Activated T-cell treated with anti-CD3 and anti-CD28 coated beads for 48 hours (primary cell): ENCODE measurements around the gene PLEKHO2.
A peak's percentile ranks its signal among the peaks of the same experiment; 100 is the strongest.

ENCODE experiments used
- DNase-seq: peaks from one replicate; pipeline ENCODE4 v3.0.0-alpha.2; 2020; ENCODE audit warnings: low read depth

Gene PLEKHO2

GRCh38 chr15:64857421-64857820 lies 15.7 kb downstream of the PLEKHO2 start:
- DNase-seq = no peak

- DNase-seq = no peak
Observed at GRCh38 chr15:64858021-64858575, 16.4 kb downstream of the PLEKHO2 start.

DNA sequence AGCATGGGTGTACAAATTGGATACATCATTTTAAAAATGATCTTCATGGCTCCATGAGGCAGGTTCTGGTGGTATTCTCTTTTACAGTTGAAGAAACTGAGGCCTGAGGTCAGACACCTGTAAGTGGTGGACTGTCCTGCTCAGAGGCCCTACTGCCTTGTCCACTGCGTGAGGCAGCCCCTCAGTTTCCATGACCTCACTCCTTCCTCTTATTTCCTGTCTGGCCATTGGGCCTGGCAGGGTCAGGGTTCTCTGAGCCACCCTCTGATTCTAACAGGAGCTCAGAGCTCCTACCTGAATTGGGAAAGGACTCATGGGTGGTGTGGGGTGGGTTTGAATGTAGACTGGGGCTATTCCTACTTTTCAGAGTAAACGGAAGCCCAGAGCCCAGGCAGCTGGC lies 17.5 kb downstream of the PLEKHO2 start:
- DNase-seq = no peak

- no peak for DNase-seq
Observed at GRCh38 chr15:64861331-64861730, 19.6 kb downstream of the PLEKHO2 start.

- DNase-seq = no peak
Observed at GRCh38 chr15:64861960-64862359, 20.2 kb downstream of the PLEKHO2 start.

- DNase-seq = no peak
Observed at GRCh38 chr15:64862408-64862807, 20.7 kb downstream of the PLEKHO2 start.

- no peak for DNase-seq
Observed at GRCh38 chr15:64864068-64864467, 22.4 kb downstream of the PLEKHO2 start.

DNA sequence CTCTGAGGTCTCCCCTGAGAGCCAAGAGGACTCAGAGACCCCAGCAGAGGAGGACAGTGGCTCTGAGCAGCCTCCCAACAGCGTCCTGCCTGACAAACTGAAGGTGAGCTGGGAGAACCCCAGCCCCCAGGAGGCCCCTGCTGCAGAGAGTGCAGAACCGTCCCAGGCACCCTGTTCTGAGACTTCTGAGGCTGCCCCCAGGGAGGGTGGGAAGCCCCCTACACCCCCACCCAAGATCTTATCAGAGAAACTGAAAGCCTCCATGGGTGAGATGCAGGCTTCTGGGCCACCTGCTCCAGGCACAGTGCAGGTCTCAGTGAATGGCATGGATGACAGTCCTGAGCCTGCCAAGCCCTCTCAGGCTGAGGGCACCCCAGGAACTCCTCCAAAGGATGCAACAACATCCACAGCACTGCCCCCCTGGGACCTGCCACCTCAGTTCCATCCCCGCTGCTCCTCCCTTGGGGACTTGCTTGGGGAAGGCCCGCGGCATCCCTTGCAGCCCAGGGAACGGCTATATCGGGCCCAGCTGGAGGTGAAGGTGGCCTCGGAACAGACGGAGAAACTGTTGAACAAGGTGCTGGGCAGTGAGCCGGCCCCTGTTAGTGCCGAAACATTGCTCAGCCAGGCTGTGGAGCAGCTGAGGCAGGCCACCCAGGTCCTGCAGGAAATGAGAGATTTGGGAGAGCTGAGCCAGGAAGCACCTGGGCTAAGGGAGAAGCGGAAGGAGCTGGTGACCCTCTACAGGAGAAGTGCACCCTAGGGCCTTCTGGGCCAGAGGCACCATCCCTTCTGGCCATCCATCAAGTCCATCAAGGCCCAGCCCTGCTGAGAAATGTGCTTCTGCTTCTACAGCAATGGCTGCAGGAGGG lies 23.6 kb downstream of the PLEKHO2 start:
- DNase-seq = no peak

DNA sequence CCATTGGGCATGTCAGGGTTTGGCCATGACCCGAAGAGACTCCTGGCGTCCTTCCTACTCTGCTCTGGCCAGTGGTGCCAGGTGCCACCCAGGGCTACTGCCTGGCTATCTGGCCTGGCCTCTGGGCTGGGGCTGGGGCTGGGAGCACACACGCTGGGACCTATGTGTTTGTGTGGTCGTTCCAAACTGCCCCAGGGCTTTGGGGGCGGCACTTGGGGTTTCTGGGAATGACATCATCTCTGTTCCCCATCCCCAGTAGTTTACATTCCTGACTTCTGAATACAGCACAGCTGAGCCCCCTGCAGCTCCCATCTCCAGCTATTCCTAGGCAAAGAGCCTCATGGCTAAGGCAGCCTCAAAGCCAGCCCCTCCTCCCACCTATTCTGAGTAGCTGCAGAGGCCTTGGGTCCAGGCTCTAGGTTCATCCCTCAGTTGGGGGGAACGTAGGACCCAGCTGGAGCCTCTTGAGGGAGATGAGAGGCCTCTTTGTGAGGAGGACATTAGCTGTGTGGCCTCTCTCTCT lies 24.3 kb downstream of the PLEKHO2 start:
- no peak for DNase-seq

GRCh38 chr15:64869501-64869900 lies 27.8 kb downstream of the PLEKHO2 start:
- no peak for DNase-seq

DNA sequence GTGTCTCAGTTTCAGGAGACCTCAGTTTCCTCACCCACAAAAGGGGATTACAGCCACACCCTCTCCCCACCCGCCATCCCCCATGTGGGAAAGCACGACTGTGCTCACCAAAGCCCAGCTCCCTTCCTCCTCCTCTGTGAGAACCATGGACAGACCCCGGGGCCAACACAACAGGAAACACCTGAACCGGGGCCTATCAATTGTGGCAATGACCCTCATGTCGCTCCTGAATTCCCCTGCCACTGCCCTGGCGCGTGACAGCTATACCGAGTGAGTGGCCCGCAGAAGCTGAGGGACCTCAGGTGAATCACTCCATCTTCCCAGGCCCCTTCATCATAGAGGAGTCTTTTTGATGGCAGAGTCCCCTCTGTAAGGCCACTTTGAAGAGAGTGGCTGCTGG lies 28.6 kb downstream of the PLEKHO2 start:
- DNase-seq = no peak

GRCh38 chr15:64875641-64876223 lies 34.0 kb downstream of the PLEKHO2 start:
- DNase-seq = no peak

- DNase-seq = no peak
Observed at GRCh38 chr15:64877435-64877834, 35.7 kb downstream of the PLEKHO2 start.

GRCh38 chr15:64878705-64879104 lies 37.0 kb downstream of the PLEKHO2 start:
- DNase-seq = no peak

GRCh38 chr15:64883100-64883581 lies 41.4 kb downstream of the PLEKHO2 start:
- DNase-seq = no peak

DNA sequence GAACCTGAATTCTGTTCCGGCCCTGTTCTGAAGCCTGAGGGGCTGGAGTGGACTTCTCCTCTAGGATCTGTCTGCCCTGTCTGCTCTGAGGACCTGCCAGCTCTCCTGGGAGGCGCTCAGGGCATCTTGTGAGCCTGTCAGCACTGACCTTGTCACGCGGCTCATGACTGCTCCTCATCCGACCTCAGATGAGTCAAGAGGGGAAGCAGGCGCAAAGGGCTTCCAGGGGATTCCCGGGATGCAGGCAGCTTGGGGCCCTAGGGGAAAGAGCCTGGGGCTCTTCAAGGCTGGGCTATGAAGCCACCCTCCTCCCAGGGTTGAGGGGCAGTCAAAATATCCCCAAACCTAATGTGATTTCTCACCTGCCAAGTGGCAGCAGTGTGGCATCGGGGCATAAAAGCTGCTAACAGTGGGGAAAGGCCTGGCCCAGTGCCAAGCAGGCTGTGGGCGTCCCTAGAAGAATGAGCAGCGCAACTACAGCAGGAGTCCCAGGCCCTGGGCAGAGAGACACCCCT lies 42.3 kb downstream of the PLEKHO2 start:
- DNase-seq = peak; percentile 67

- no peak for DNase-seq
Observed at GRCh38 chr15:64884679-64885078, 43.0 kb downstream of the PLEKHO2 start.

DNA sequence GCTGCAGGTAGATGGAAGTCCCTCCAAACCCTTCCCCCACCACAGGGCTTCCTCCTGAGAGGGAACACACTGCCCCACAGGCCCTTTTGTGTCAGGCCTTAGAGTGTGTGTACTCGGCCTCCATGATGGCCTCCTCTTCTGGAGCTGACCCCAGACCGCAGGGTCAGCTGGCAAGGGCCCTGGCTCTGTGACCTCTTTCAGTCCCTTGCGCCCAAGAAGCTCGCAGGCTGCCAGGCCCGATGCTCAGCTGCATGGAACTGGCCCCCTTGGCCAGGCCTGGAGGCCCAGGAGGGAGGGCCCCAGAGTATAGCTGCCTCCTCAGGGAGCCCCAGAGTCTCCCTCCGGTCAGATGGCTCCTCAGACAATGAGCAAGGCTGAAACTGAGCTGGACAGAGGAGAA lies 46.6 kb downstream of the PLEKHO2 start:
- no peak for DNase-seq

GRCh38 chr15:64891561-64891960 lies 49.8 kb downstream of the PLEKHO2 start:
- DNase-seq = no peak

DNA sequence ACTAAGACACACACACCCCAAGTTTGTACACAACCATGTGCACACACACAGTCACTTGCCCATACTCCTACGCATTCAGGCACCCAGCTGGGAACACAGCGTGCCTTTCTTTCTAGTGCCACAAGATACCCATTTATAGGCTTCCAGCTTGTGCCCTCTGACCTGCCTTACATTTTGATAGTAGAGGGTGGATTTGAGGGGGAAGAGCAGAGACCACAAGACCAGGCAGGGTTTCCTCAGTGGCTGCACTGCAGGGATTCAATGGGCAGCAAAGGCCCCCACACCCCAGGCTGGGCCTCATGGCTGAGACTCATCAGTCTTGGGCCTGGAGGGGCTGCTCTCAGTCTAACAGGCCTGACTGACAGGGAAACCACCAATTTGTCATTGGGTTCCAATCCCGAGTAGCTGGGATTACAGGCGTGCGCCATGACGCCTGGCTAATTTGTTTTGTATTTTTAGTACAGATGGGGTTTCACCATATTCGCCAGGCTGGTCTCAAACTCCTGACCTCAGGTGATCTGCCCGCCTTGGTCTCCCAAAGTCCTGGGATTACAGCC lies 51.2 kb downstream of the PLEKHO2 start:
- peak; percentile 52 for DNase-seq

DNA sequence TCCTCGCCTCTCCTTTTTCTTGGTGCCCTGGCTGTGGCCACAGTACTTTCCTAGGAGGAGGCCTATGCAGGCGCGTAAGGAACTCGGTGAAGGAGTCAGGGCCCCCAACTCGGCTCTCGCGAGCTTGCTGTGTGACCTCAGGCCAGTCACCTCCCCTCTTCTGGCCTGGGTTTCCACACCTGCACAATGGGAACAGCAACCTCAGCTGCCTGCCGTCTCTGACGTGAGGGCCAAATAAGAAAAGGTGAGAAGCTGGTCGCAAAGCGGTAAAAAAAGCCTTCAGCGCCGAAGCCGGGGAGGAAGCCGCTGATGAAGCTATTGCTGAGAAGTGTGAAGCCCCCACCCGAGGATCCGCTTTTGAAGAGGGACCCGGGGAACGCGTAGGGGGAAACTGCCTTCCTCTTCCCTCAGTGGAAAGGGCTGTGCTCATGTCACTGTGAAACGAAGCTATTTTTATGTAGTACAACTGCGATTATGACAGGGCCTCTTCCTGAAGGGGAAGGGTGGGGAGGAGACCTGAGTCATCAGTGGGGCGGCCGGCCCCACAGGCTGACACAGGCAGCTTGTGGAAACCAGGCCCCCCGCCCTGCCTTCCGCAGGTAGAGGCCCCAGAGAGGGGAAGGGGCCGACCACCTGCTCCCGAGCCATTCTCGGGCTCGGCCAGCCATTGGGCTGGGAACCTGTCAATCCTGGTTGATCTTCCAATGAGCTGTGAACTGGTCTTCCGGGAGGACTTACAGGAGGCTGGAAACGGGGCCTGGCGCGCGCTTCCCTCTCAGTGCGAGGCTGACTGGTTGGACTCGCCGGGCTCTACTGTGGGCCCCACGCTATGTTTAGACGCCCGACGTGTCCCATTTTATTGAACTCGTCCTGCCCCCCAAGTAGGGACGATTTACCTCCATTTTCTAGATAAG lies 52.0 kb downstream of the PLEKHO2 start:
- DNase-seq = peak; percentile 96
